ENCODE results near the gene B3GNT8. TPM values are rescaled to one million over a fixed set of nuclear protein-coding genes. Genes with fewer than 3 reads are reported as not detected.

B3GNT8 gene
- total and polyA plus RNA-seq, 2 of the 8 experiments (the other 6 are each of a cell fraction or from before 2014, with no cell fraction given), result 0.67 to 0.86 TPM

GRCh38 chr19:41416194-41416674 lies 10.9 kb downstream of the B3GNT8 start (continued):
- TF ChIP-seq USF2 (IDR thresholded peaks at IDR 0.05; ENCODE audit: low read length) (no peak), TEAD4 (IDR thresholded peaks at IDR 0.05; ENCODE audit: low read depth, low read length) (no peak), PHF8 (conservative IDR thresholded peaks at IDR 0.05; ENCODE audit: low read depth, low read length) (no peak), KDM5A (IDR thresholded peaks at IDR 0.05; ENCODE audit: low read length) (no peak), SIN3A (conservative IDR thresholded peaks at IDR 0.05 in 1 of 2, IDR thresholded peaks at IDR 0.05 in 1 of 2; ENCODE audit: low read depth in 1 of 2, low read length in 2 of 2) (no peak), CHD7 (IDR thresholded peaks at IDR 0.05; ENCODE audit: insufficient replicate concordance, low read length) (no peak), EGR1 (IDR thresholded peaks at IDR 0.05; ENCODE audit: borderline replicate concordance, low read depth, low read length) (no peak)

All from H1 (cell line).